Measurements from ENCODE around the gene ALDH3A1.

Gene ALDH3A1

DNA sequence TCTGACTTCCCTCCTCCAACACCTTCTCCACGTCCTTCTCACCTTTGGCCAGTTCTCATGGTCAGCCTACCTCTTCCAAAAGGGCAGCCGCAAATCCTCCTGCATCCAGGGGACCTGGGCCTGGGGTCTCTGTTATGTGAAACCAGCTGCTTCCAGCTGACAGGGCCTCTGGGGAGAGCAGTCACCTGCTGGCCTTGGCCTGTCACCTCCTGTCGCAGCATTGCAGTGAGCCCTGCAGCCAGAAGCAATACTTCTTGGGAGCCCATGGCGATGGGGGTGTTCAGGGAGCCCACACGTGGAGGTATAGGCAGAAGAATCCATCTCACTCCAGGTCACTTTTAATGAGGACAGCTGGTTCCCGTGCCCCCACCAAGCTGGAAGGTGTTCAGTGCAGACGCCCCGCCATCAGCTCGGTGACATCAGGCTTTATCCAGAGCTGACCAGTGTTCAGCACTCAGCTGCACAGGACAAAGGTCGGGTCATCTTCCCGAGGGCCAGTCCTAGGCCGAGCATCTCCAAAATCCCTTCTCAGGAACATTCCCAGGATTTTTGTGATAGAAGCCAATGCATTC lies 30.0 kb downstream of the ALDH3A1 start:
- TF ChIP-seq EZH2phosphoT487 (IDR thresholded peaks at IDR 0.05; ENCODE audit: borderline replicate concordance, low read length) = no peak
- TF ChIP-seq, protein P1, sequence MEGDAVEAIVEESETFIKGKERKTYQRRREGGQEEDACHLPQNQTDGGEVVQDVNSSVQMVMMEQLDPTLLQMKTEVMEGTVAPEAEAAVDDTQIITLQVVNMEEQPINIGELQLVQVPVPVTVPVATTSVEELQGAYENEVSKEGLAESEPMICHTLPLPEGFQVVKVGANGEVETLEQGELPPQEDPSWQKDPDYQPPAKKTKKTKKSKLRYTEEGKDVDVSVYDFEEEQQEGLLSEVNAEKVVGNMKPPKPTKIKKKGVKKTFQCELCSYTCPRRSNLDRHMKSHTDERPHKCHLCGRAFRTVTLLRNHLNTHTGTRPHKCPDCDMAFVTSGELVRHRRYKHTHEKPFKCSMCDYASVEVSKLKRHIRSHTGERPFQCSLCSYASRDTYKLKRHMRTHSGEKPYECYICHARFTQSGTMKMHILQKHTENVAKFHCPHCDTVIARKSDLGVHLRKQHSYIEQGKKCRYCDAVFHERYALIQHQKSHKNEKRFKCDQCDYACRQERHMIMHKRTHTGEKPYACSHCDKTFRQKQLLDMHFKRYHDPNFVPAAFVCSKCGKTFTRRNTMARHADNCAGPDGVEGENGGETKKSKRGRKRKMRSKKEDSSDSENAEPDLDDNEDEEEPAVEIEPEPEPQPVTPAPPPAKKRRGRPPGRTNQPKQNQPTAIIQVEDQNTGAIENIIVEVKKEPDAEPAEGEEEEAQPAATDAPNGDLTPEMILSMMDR (IDR thresholded peaks at IDR 0.05; ENCODE audit: low read depth, low read length, poor library complexity, severe bottlenecking) = no peak
- H3K36me3 ChIP-seq (ENCODE audit: control insufficient read depth, low read length) = no peaks in the 10 kb centered on the region
- H3K4me3 ChIP-seq (ENCODE audit: low read length) = no peak overlapping the region
- H4K20me1 ChIP-seq (ENCODE audit: control insufficient read depth, insufficient read depth, low read depth, low read length) = no peaks in the 10 kb centered on the region
- no peaks in the 10 kb centered on the region for H3K9me3 ChIP-seq (ENCODE audit: control insufficient read depth, insufficient read depth, low read length)
- H3F3A ChIP-seq (ENCODE audit: control insufficient read depth, insufficient read depth) = no peaks in the 10 kb centered on the region
- no peaks in the 10 kb centered on the region for H3K9me2 ChIP-seq (replicated peaks; ENCODE audit: control insufficient read depth, low read length)
- no peaks in the 10 kb centered on the region for H3K27me3 ChIP-seq (ENCODE audit: control insufficient read depth, low read length)
- H3K4me2 ChIP-seq (ENCODE audit: low read length) = no peak overlapping the region
- H3K79me2 ChIP-seq (ENCODE audit: control insufficient read depth, low read length) = no peaks in the 10 kb centered on the region
- no peaks in the 10 kb centered on the region for H3K4me1 ChIP-seq (ENCODE audit: control insufficient read depth, low read length)
- no peak overlapping the region for H3K27ac ChIP-seq (ENCODE audit: low read depth, low read length)

DNA sequence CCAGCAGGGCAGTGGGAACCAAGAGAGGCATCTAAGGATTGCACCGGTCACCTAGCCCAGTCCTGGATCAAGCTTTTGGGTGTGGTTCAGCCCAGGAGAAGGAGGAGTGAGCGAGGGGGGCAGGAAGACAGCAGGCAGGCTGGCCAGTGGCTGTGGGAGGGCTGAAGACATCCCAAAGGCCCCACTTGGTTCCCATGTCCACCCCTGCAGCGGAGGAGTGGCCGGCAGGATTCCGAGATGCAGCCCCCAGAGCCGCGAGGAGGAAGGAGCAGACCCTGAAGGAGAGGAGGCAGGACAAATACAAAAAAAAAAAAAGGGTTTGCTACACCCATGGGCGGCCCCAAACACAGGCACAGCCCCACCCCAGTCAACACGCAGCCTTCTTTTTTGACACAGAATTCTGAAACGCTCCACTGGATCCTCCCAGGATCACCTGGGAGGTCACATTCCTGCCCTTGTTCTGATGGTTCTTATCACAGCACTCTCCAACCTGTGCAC lies 30.6 kb downstream of the ALDH3A1 start:
- no peaks in the 10 kb centered on the region for H3K27me3 ChIP-seq (ENCODE audit: control insufficient read depth, low read length)
- TF ChIP-seq, protein P1 (IDR thresholded peaks at IDR 0.05; ENCODE audit: low read depth, low read length, poor library complexity, severe bottlenecking) = no peak
- TF ChIP-seq EZH2phosphoT487 (IDR thresholded peaks at IDR 0.05; ENCODE audit: borderline replicate concordance, low read length) = no peak

DNA sequence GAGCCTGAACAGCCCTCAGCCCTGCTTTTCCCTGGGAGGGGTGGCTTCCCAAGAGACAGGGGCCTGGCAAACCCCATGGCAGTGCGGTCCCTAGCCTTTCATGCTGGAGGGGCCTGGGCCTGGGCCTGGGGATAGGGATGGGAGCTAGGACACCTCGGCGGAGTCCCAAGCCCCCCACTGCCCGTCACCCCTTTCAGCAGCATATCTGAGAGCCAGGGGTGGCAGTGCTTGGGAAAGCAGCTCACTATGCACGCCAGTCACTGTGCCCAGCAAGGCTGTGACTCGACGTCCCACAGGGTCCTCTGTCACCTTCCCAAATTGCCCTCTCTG lies 31.1 kb downstream of the ALDH3A1 start:
- H3K27ac ChIP-seq (ENCODE audit: low read depth, low read length) = no peak overlapping the region
- H3K9me3 ChIP-seq (ENCODE audit: control insufficient read depth, insufficient read depth, low read length) = no peaks in the 10 kb centered on the region
- no peaks in the 10 kb centered on the region for H3K4me1 ChIP-seq (ENCODE audit: control insufficient read depth, low read length)
- no peaks in the 10 kb centered on the region for H3K36me3 ChIP-seq (ENCODE audit: control insufficient read depth, low read length)
- no peaks in the 10 kb centered on the region for H3K79me2 ChIP-seq (ENCODE audit: control insufficient read depth, low read length)
- H3F3A ChIP-seq (ENCODE audit: control insufficient read depth, insufficient read depth) = no peaks in the 10 kb centered on the region
- H3K4me3 ChIP-seq (ENCODE audit: low read length) = no peak overlapping the region
- TF ChIP-seq, protein P1 (IDR thresholded peaks at IDR 0.05; ENCODE audit: low read depth, low read length, poor library complexity, severe bottlenecking) = no peak
- no peak for TF ChIP-seq EZH2phosphoT487 (IDR thresholded peaks at IDR 0.05; ENCODE audit: borderline replicate concordance, low read length)
- H3K4me2 ChIP-seq (ENCODE audit: low read length) = no peak overlapping the region
- no peaks in the 10 kb centered on the region for H4K20me1 ChIP-seq (ENCODE audit: control insufficient read depth, insufficient read depth, low read depth, low read length)
- H3K9me2 ChIP-seq (replicated peaks; ENCODE audit: control insufficient read depth, low read length) = no peaks in the 10 kb centered on the region
- no peaks in the 10 kb centered on the region for H3K27me3 ChIP-seq (ENCODE audit: control insufficient read depth, low read length)

More for the DNA sequence above, 30.6 kb downstream of the ALDH3A1 start:
- Histone ChIP-seq H3K4me1 (ENCODE audit: control insufficient read depth, low read length) (no peaks in the 10 kb centered on the region), H3K27ac (ENCODE audit: low read depth, low read length) (no peak overlapping the region), H3K9me2 (replicated peaks; ENCODE audit: control insufficient read depth, low read length) (no peaks in the 10 kb centered on the region), H3K4me2 (ENCODE audit: low read length) (no peak overlapping the region), H3K79me2 (ENCODE audit: control insufficient read depth, low read length) (no peaks in the 10 kb centered on the region), H3K4me3 (ENCODE audit: low read length) (no peak overlapping the region), H3F3A (ENCODE audit: control insufficient read depth, insufficient read depth) (no peaks in the 10 kb centered on the region), H3K9me3 (ENCODE audit: control insufficient read depth, insufficient read depth, low read length) (no peaks in the 10 kb centered on the region), H4K20me1 (ENCODE audit: control insufficient read depth, insufficient read depth, low read depth, low read length) (no peaks in the 10 kb centered on the region), H3K36me3 (ENCODE audit: control insufficient read depth, low read length) (no peaks in the 10 kb centered on the region)
